Measurements from ENCODE around the gene SDR39U1. TPM values are rescaled to one million over a fixed set of nuclear protein-coding genes. Genes with fewer than 3 reads are reported as not detected.

SDR39U1 gene
- total RNA-seq, 4 donors from 2014 or later, result 16.1 to 36.0 (median 20.4) TPM

- H3K9me3 ChIP-seq, result no peaks in the 10 kb centered on the region
- peak overlapping the region in 3 of 4 donors; percentile 71 to 85 (median 78) for H3K27ac ChIP-seq
- TF ChIP-seq CTCF (IDR thresholded peaks at IDR 0.05) (peak in 3 of 6 experiments; percentile 12 to 45 (median 44)), POLR2A (IDR thresholded peaks at IDR 0.05) (no peak)
- H3K4me1 ChIP-seq, result peaks cover 15 to 63% (median 23%) of the 10 kb centered on the region in 3 donors
- H3K36me3 ChIP-seq, result no peaks in the 10 kb centered on the region
- WGBS, 2 donors, result 49 to 60% methylated on average over 8 of the region's 8 CpGs
- DNase-seq, result no peak
- intact Hi-C loops (cut with DNase I), result no loop called here
- peak overlapping the region in 1 of 4 donors; percentile 16 for H3K4me3 ChIP-seq
- H3K27me3 ChIP-seq, result no peaks in the 10 kb centered on the region
These were observed 50.1 kb downstream of the SDR39U1 start for GRCh38 chr14:24392325-24393091.

- no peak for TF ChIP-seq CTCF (IDR thresholded peaks at IDR 0.05)
- TF ChIP-seq POLR2A (IDR thresholded peaks at IDR 0.05), result no peak
- H3K27ac ChIP-seq, result peak overlapping the region in 2 of 4 donors; percentile 40 to 85
- H3K36me3 ChIP-seq, result no peaks in the 10 kb centered on the region
- no peak for DNase-seq
- WGBS, 2 donors, result 46 to 56% methylated on average over 6 of the region's 6 CpGs
- intact Hi-C loops (cut with DNase I), result no loop called here
- no peaks in the 10 kb centered on the region for H3K27me3 ChIP-seq
- H3K4me1 ChIP-seq, result peaks cover 4 to 48% (median 9%) of the 10 kb centered on the region in 3 donors
- no peak overlapping the region for H3K4me3 ChIP-seq
- no peaks in the 10 kb centered on the region for H3K9me3 ChIP-seq
These were observed 51.7 kb downstream of the SDR39U1 start for GRCh38 chr14:24390701-24391468.

Other genes with a start within 250 kb of the SDR39U1 start
- 10 to 100 TPM; 36.4 to 51.3 (median 44.6) TPM for gene TM9SF1, start 247.3 kb downstream of the SDR39U1 start, total RNA-seq
- gene TSSK4, start 237.1 kb downstream of the SDR39U1 start, total RNA-seq, result not detected
- 10 to 100 TPM; 23.6 to 80.7 (median 62.8) TPM for gene CHMP4A, start 229.3 kb downstream of the SDR39U1 start, total RNA-seq
- 10 to 100 TPM in 2 of 4 donors, 1 to 10 TPM in 2; 1.4 to 12.4 (median 8.6) TPM for gene MDP1, start 226.7 kb downstream of the SDR39U1 start, total RNA-seq
- gene NEDD8, start 210.4 kb downstream of the SDR39U1 start, total RNA-seq, result 100 to 1,000 TPM in 3 of 4 donors, 10 to 100 TPM in 1; 93.1 to 182 (median 121) TPM
- gene GMPR2, start 209.8 kb downstream of the SDR39U1 start, total RNA-seq, result 10 to 100 TPM; 18.5 to 47.7 (median 33.1) TPM
- gene TINF2, start 200.2 kb downstream of the SDR39U1 start, total RNA-seq, result 10 to 100 TPM; 46.3 to 94.3 (median 56.1) TPM
- gene TGM1, start 179.6 kb downstream of the SDR39U1 start, total RNA-seq, result 1,000 to 10,000 TPM in 2 of 4 donors, 100 to 1,000 TPM in 2; 566 to 1,879 (median 1,037) TPM
- gene RABGGTA, start 171.2 kb downstream of the SDR39U1 start, total RNA-seq, result 100 to 1,000 TPM in 2 of 4 donors, 10 to 100 TPM in 2; 68.9 to 171 (median 108) TPM
- gene DHRS1, start 143.0 kb downstream of the SDR39U1 start, total RNA-seq, result 100 to 1,000 TPM in 2 of 4 donors, 10 to 100 TPM in 2; 81.6 to 164 (median 101) TPM
- gene NOP9, start 142.9 kb downstream of the SDR39U1 start, total RNA-seq, result 10 to 100 TPM; 18.0 to 29.8 (median 25.0) TPM
- gene CIDEB, start 134.8 kb downstream of the SDR39U1 start, total RNA-seq, result 10 to 100 TPM; 18.3 to 41.4 (median 30.4) TPM
- gene LTB4R2, start 132.6 kb downstream of the SDR39U1 start, total RNA-seq, result 100 to 1,000 TPM in 3 of 4 donors, 10 to 100 TPM in 1; 66.0 to 169 (median 123) TPM
- gene LTB4R, start 131.3 kb downstream of the SDR39U1 start, total RNA-seq, result 10 to 100 TPM; 47.9 to 99.9 (median 85.4) TPM
- gene ADCY4, start 107.7 kb downstream of the SDR39U1 start, total RNA-seq, result 10 to 100 TPM in 2 of 4 donors, 1 to 10 TPM in 2; 3.1 to 23.1 (median 11.7) TPM
- 10 to 100 TPM; 10.3 to 21.4 (median 12.7) TPM for gene RIPK3, start 102.8 kb downstream of the SDR39U1 start, total RNA-seq
- gene NFATC4, start 74.6 kb downstream of the SDR39U1 start, total RNA-seq, result 10 to 100 TPM in 2 of 4 donors, 1 to 10 TPM in 2; 2.7 to 22.5 (median 9.2) TPM
- 10 to 100 TPM in 3 of 4 donors, 1 to 10 TPM in 1; 4.7 to 14.7 (median 11.8) TPM for gene NYNRIN, start 43.8 kb downstream of the SDR39U1 start, total RNA-seq
- under 1 TPM in 3 of 4 donors, not detected in 1; 0.13 to 0.95 (median 0.85) TPM for gene CBLN3, start 13.1 kb downstream of the SDR39U1 start, total RNA-seq
- 10 to 100 TPM; 35.6 to 68.9 (median 42.9) TPM for gene KHNYN, start 12.8 kb downstream of the SDR39U1 start, total RNA-seq
- 1 to 10 TPM in 1 of 4 donors, under 1 TPM in 1, not detected in 2; 0.53 to 2.7 TPM for gene CMA1, start 65.5 kb upstream of the SDR39U1 start, total RNA-seq
- 10 to 100 TPM in 1 of 4 donors, 1 to 10 TPM in 1, not detected in 2; 1.1 to 24.4 TPM for gene CTSG, start 133.5 kb upstream of the SDR39U1 start, total RNA-seq
- gene GZMH, start 166.9 kb upstream of the SDR39U1 start, total RNA-seq, result 1 to 10 TPM in 2 of 4 donors, under 1 TPM in 1, not detected in 1; 0.53 to 5.1 (median 1.9) TPM
- gene GZMB, start 191.4 kb upstream of the SDR39U1 start, total RNA-seq, result 1 to 10 TPM in 3 of 4 donors, under 1 TPM in 1; 0.99 to 8.5 (median 6.1) TPM

Data from esophagus squamous epithelium (tissue), 5 donors.